Mesodermal cell (in vitro differentiated cells): ENCODE results near the gene ZNF536.

Experiments
- H3K27ac ChIP-seq: 2 replicates; pipeline ENCODE4 v1.7.0; 2013; ENCODE audit warnings: mild to moderate bottlenecking, low read depth, low read length, moderate library complexity; ENCODE audit not compliant: severe bottlenecking
- H3K36me3 ChIP-seq: 2 replicates; pipeline ENCODE4 v1.7.1; 2013; ENCODE audit warnings: mild to moderate bottlenecking, low read length, moderate library complexity; ENCODE audit not compliant: control insufficient read depth, insufficient read depth
- H3K4me1 ChIP-seq: one replicate; pipeline ENCODE4 v1.7.1; 2013; ENCODE audit warnings: mild to moderate bottlenecking, low read length; ENCODE audit not compliant: insufficient read depth, control insufficient read depth, poor library complexity, severe bottlenecking
- H3K4me3 ChIP-seq: 2 replicates; pipeline ENCODE4 v1.7.0; 2013; ENCODE audit warnings: low read length, control low read depth, mild to moderate bottlenecking; ENCODE audit not compliant: insufficient read depth, poor library complexity, severe bottlenecking; ENCODE audit errors: extremely low read depth
- H3K9me3 ChIP-seq: 2 replicates; pipeline ENCODE4 v1.7.1; 2013; ENCODE audit warnings: mild to moderate bottlenecking, low read length, moderate library complexity; ENCODE audit not compliant: control insufficient read depth
- WGBS, 2 experiments: methylation state at CpG; one replicate each; pipeline ENCODE4 v1.1.5; 2013; ENCODE audit warnings: missing lambda C conversion rate in 2 of 2; ENCODE audit not compliant: insufficient coverage in 2 of 2; 5-methylcytosine and 5-hydroxymethylcytosine counted together

The ZNF536 gene

GRCh38 chr19:30530751-30531150 lies 158.6 kb downstream of the ZNF536 start:
- no peak overlapping the region for H3K27ac ChIP-seq
- H3K4me1 ChIP-seq, result no peaks in the 10 kb centered on the region
- 91 to 92% methylated on average over 4 to 6 of the region's 6 CpGs for WGBS, 2 experiments
- no peak overlapping the region for H3K4me3 ChIP-seq
- H3K9me3 ChIP-seq, result no peaks in the 10 kb centered on the region
- H3K36me3 ChIP-seq, result no peaks in the 10 kb centered on the region

DNA sequence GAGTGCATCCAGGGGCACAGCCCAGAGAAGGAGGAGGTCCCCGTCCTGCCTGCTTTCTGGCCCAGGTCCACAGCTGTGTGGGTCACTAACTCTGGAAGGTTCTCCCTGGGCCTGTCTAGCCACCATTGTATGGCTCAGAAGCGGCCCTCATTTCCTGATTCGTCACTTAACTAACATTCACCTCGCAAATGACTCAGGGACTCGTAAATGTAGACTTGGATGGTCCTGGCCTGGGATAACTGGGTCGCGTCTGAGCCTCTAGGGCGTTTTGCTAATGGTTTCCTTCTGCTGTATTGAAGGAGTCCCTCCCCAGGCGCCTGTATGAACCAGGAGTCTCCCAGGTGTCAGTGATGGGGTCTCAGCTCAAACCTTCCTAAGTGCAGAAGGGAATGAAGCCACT lies 162.8 kb downstream of the ZNF536 start:
- Histone ChIP-seq H3K4me1 (no peaks in the 10 kb centered on the region), H3K27ac (no peak overlapping the region), H3K4me3 (no peak overlapping the region), H3K9me3 (no peaks in the 10 kb centered on the region), H3K36me3 (no peaks in the 10 kb centered on the region)
- WGBS, 2 experiments, result 80 to 94% methylated on average over 9 of the region's 9 CpGs

DNA sequence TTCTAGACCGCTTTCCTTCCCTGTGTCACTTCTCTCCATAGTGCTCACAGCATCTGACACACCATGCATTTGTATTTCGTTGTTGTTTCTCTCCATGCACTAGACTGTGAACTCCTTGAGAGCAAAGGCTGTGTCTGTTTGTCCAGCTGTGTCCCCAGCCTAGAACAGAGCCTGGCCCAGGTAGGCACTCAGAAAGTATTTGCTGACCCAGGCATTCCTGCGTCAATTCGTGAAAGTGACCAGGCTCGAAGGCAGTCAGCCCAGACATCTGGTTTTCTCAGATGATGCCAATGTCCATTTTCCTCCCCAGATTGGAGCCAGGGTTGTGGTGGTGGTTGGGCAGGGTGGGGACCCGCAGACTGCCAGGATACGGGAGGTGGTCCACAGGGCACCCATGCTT lies 164.8 kb downstream of the ZNF536 start:
- H3K27ac ChIP-seq, result no peak overlapping the region
- 96% methylated on average over 5 to 6 of the region's 7 CpGs for WGBS, 2 experiments
- H3K9me3 ChIP-seq, result no peaks in the 10 kb centered on the region
- H3K4me3 ChIP-seq, result no peak overlapping the region
- H3K36me3 ChIP-seq, result no peaks in the 10 kb centered on the region
- H3K4me1 ChIP-seq, result no peaks in the 10 kb centered on the region

DNA sequence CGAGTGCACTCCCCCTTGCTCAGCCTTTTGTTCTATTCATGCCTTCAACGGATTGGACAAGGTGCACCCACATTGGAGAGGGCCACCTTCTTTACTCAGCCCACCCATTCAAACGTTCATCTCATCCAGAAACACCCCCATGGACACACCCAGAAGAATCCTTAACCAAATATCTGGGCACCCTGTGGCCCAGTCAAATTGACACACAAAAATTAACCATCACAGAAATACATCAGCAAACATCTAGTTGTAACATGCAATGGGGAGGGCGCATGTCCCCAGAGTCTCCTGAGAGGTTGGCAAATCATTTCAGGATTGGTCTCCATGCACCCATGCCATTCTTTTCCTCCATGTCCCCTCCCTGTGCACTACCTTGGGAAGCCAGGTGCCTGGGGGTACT lies 167.1 kb downstream of the ZNF536 start:
- no peaks in the 10 kb centered on the region for H3K36me3 ChIP-seq
- WGBS, 2 experiments, result 79 to 86% methylated on average over 4 of the region's 4 CpGs
- no peak overlapping the region for H3K27ac ChIP-seq
- no peaks in the 10 kb centered on the region for H3K4me1 ChIP-seq
- H3K4me3 ChIP-seq, result no peak overlapping the region
- H3K9me3 ChIP-seq, result no peaks in the 10 kb centered on the region

- no peaks in the 10 kb centered on the region for H3K36me3 ChIP-seq
- H3K4me1 ChIP-seq, result no peaks in the 10 kb centered on the region
- 94 to 95% methylated on average over 3 to 5 of the region's 11 CpGs for WGBS, 2 experiments
- H3K9me3 ChIP-seq, result no peaks in the 10 kb centered on the region
- no peak overlapping the region for H3K27ac ChIP-seq
- no peak overlapping the region for H3K4me3 ChIP-seq
Observed at GRCh38 chr19:30539981-30540380, 167.8 kb downstream of the ZNF536 start.

DNA sequence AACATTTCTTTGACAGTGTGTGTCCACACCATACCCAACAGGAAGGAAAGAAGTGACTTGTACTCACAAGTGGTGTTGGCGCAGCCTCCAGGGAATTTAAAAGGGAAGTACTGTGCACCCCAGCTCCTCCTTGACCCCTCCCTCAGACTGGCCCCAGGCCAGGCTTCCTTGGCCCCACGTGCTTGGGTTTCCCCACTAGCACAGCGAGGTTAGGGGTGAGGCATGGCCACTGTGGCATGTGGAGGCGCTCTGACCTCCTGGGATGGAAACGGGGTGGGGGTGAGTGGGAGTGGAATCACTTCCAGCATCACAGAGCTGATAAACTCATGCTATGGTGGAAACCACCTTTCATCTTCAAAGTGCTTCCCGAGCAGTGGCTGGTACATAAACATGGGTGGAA lies 168.6 kb downstream of the ZNF536 start:
- no peaks in the 10 kb centered on the region for H3K36me3 ChIP-seq
- no peaks in the 10 kb centered on the region for H3K9me3 ChIP-seq
- H3K27ac ChIP-seq, result no peak overlapping the region
- WGBS, 2 experiments, result 93 to 100% methylated on average over 2 to 3 of the region's 6 CpGs
- no peak overlapping the region for H3K4me3 ChIP-seq
- H3K4me1 ChIP-seq, result no peaks in the 10 kb centered on the region

DNA sequence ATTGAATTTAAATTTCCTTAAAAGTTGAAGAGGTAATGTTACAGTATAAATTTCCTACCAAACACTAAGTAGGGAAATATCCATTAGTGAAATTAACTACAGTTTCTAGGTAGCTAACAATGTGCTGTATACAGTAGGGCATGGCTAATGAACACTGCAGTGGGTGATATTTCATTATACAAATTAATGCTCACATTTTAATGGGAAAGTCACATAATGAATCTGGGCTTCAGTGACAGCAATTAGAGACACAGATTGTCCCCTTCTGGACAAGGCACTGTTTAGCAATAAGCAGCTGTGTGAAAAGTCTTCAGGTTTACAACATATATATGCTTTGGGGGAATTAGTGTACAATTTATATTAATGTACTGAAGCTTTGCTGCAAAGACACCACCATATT lies 169.4 kb downstream of the ZNF536 start:
- no peak overlapping the region for H3K27ac ChIP-seq
- H3K36me3 ChIP-seq, result no peaks in the 10 kb centered on the region
- no peaks in the 10 kb centered on the region for H3K4me1 ChIP-seq
- H3K9me3 ChIP-seq, result no peaks in the 10 kb centered on the region
- no peak overlapping the region for H3K4me3 ChIP-seq

DNA sequence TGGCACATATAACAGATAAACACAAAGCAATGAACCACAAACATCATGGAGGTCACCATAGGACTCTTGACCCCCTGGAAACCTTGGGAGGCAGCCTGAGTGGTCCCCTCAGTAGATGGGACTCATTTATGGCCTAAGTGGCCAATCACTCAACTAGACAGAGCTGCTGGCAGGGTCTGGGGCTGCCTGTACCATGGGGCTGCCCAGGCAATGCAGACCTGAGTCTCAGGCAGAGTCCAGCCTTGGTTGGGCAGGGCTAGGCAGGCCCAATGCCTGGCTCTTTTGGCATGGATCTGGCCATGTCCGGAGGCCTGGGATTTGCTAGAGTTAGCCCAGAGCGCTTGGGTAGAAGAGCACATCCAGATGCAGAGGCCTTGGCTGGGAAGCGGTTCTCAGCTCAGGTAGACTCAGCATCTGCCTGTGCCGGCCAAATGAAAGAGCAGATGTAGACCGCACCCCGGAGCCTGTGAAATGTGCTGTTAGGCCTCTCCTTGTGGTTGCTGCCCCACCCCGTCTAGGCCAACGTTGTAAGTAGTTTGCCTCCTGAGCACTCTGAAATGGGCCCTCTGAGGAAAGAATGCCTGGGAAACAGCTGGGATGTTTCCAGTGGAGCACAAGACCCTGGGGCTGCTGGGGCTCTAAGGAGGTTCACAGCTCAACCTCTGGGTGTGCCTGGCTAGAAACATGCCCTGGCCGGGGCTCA lies 171.2 kb downstream of the ZNF536 start:
- no peaks in the 10 kb centered on the region for H3K4me1 ChIP-seq
- no peaks in the 10 kb centered on the region for H3K9me3 ChIP-seq
- WGBS, 2 experiments, result 91 to 97% methylated on average over 8 to 9 of the region's 9 CpGs
- no peaks in the 10 kb centered on the region for H3K36me3 ChIP-seq
- no peak overlapping the region for H3K4me3 ChIP-seq
- no peak overlapping the region for H3K27ac ChIP-seq

DNA sequence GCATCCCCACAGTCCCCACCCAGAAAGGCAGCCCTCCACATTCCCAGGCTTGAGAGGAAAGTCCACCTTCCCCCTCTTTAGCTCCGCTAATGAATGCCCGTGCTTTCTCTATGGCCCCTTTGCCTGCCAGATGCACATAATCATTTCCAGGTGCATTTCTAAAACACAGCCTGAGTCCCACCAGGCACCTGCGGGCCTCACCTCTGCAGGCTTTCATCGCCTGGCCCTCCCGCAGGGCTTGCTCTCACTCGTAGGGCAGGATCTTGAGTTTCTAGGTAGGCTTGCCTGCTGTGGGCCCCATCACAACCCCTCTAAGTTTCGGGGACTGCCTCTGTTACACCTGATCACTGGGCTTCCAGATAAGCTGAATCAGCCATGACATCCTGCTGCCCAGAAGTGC lies 173.6 kb downstream of the ZNF536 start:
- no peaks in the 10 kb centered on the region for H3K4me1 ChIP-seq
- 92 to 98% methylated on average over 6 to 7 of the region's 7 CpGs for WGBS, 2 experiments
- H3K27ac ChIP-seq, result no peak overlapping the region
- no peaks in the 10 kb centered on the region for H3K9me3 ChIP-seq
- H3K4me3 ChIP-seq, result no peak overlapping the region
- no peaks in the 10 kb centered on the region for H3K36me3 ChIP-seq

GRCh38 chr19:30546332-30546731 lies 174.1 kb downstream of the ZNF536 start:
- Histone ChIP-seq H3K4me3 (no peak overlapping the region), H3K9me3 (no peaks in the 10 kb centered on the region), H3K27ac (no peak overlapping the region), H3K4me1 (peaks cover 2% of the 10 kb centered on the region), H3K36me3 (no peaks in the 10 kb centered on the region)
- 88 to 96% methylated on average over 5 to 6 of the region's 6 CpGs for WGBS, 2 experiments

- Histone ChIP-seq H3K9me3 (no peaks in the 10 kb centered on the region), H3K27ac (no peak overlapping the region), H3K4me1 (peaks cover 5% of the 10 kb centered on the region), H3K4me3 (no peak overlapping the region), H3K36me3 (no peaks in the 10 kb centered on the region)
- WGBS, 2 experiments, result no CpG with 5 or more reads among the region's 2 CpGs
Observed at GRCh38 chr19:30547246-30547645, 175.1 kb downstream of the ZNF536 start.
